Fibroblast of skin of back (primary cell): Measurements from ENCODE around the gene SNX17. TPM values are rescaled to one million over a fixed set of nuclear protein-coding genes. Genes with fewer than 3 reads are reported as not detected.
"Not testable (repeated sequence)": the region's sequence is repeated elsewhere in the genome, so short reads cannot be mapped to it uniquely, and the experiment has no call there.

Experiments used
- DNase-seq: peaks from one replicate; pipeline ENCODE4 v3.0.0-alpha.2; 2013
- polyA plus RNA-seq, 2 experiments: library from polyadenylated mRNA; unstranded; fragments of 120-200 nt; gene quantifications; one replicate each; pipeline ENCODE4 v1.2.1, GENCODE V29; 2013; ENCODE audit not compliant: insufficient read length in 2 of 2

The SNX17 gene
- polyA plus RNA-seq (2013, experiment 1 of 2; ENCODE audit: insufficient read length), result 117 TPM
- 103 TPM for polyA plus RNA-seq (2013, experiment 2 of 2; ENCODE audit: insufficient read length)

GRCh38 chr2:27370026-27370815 is at the start of gene SNX17, which contains the start of gene EIF2B4:
Gene SNX17 (plus strand): TSS chr2:27370616. CDS start chr2:27370744, 128 bp downstream.
Gene EIF2B4 (minus strand): TSS chr2:27370338. CDS start chr2:27370314, 24 bp downstream.
- peak; percentile 100 for DNase-seq

GRCh38 chr2:27320958-27321543 is 49.4 kb upstream of the SNX17 start:
- peak; percentile 96 for DNase-seq

GRCh38 chr2:27322301-27322765 is 48.1 kb upstream of the SNX17 start:
- peak; percentile 27 for DNase-seq

DNA sequence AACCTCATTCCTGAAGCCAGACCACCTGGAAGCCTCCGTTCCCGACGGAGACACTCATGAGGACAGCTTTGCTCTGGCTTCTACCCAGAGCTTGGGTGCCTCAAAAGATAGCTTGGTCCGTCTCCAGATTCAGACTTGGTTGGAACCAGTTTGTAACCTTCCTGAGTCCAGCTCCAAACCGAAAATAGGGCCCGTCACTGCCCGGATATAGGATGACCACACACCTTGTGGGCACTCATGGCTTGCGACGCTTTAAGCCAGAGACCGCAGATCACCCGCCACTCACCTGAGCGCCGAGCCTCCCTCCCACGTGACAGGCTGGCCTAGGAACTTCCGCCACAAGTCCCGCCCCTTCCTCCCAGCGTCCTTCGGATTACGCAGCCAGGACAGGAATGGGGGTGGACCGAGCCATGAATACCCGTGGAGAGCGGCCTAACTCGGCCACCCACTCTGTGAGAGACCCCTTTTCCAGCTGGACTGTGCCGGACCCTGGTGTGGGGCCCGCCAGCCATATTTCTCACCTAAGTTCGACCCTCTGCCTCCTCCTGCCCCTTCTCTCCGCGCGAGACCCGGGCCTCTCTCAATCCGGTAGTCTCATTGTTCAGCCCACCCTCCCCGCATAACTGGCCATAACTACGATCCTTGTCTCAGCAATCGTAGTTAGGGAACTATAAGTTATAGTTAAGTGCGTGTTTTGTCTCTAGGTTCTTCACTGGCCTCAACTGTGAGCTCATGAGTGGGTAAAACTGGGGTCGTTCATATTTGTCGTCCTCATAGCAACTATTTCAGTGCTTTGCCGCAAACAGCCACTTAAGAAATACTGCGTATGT is 47.4 kb upstream of the SNX17 start, which contains the start of gene MPV17:
Gene MPV17 (minus strand): TSS at position 332 of the 830 bp plus-strand sequence. CDS start 580 bp downstream, outside the sequence.
- peak; percentile 89 for DNase-seq

GRCh38 chr2:27323596-27324285 is 46.7 kb upstream of the SNX17 start:
- DNase-seq, result no peak

GRCh38 chr2:27324720-27325119 is 45.7 kb upstream of the SNX17 start:
- no peak for DNase-seq

DNA sequence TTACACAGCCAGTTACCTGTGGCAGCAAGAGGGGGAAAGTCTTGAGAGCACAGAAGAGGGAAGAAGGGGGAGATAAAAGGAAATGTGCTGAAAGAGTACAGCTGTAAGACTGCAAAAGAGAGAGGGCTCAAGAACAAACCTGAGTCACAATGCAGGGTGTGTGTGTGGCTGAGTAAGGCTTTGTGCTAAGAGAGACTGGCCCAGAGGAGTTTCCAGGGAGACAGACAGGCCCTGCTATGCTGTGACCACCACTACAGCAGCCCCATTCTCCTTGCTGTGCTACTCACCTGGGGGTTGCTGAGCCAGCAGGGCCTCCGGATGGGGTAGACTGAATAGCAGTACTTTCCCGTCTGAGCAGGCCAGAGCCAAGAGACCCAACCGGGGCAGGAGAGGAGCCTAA is 35.1 kb upstream of the SNX17 start:
- no peak for DNase-seq

DNA sequence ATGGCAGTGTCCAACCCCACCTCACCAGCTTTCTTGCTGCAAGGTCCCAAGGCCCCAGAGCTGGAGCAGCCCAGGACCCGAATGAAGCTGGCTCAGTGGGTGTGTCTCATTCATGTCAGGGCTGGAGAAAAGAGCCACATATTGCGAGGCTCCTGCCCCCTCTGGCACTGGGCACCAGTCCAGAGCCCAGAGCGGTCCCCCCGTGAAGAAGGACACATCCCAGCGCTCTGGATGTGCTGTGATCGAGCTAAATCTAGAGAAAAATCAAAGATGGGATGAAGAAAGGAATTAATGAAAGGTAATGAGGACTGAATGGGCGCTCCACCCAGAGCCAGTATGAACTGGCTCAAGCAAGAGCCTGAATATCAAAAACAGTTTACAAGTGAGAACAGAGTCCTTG is 34.2 kb upstream of the SNX17 start:
- DNase-seq, result no peak

- DNase-seq, result no peak
These were observed 22.8 kb upstream of the SNX17 start for GRCh38 chr2:27347641-27348040.

DNA sequence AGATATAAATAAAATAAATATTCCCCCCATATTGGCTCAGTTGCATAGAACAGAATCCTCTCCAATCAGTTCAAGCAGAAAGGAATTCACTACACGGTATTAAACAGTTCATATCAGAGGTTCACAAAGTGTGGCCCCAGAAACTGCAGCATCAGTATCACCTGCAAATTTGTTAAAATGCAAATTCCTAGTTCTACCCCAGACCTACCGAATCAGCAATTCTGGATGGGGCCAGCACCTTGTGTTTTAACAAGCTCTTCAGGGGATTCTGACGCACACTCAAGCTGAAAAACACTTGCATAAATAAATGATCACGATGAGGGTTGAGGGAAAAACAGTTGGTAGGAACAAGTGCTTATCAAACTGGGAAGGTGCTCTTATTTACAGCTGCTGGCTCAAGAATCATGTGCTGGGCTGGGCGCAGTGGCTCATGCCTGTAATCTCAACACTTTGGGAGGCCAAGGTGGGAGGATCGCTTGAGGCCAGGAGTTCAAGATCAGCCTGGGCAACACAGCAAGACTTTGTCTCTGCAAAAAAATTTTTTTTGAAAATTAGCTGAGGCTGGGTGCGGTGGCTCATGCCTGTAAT is 20.2 kb upstream of the SNX17 start:
- no peak for DNase-seq

DNA sequence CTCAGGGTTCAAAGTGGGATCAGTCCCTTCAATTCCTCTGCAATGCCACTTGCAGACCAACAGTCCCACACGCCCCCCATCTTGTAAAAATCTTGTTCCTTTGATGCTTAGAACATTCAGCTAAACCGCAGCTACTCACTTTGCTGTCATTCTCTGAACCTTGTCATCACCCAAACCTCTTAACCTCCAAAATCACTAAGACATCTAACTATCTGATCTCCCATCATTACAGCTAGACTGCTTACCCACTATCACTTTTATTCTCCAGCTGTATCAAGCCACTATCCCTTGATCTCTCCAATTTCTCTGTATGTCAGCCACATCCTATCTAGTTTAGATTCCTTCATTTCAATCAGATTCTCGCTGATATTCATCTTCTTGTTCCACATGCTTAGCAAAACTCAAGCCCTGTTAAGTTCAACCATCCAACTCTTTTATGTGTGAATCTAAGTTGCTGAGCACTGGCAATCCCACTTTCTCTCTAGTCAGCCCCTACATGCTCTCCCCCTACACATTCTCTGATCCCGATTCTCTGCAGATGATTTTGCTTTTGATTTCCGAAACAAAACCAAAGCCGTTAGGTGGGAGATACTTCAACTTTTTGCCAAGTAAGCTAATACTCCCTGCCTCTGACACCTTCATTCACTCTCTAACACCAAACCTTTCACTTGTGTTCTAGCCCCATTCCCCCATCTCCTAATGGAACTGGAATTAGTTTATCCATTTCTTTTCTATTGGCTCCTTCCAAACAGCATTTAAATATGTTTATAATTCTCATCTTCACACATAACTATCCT is 18.4 kb upstream of the SNX17 start:
- DNase-seq, result no peak

GRCh38 chr2:27353386-27353761 is 17.0 kb upstream of the SNX17 start:
- not testable (repeated sequence) for DNase-seq

GRCh38 chr2:27353762-27354596 is 16.4 kb upstream of the SNX17 start:
- DNase-seq, result no peak

- no peak for DNase-seq
These were observed 15.9 kb upstream of the SNX17 start for GRCh38 chr2:27354597-27354927.

- peak; percentile 53 for DNase-seq
These were observed 14.4 kb upstream of the SNX17 start for GRCh38 chr2:27356056-27356381.

DNA sequence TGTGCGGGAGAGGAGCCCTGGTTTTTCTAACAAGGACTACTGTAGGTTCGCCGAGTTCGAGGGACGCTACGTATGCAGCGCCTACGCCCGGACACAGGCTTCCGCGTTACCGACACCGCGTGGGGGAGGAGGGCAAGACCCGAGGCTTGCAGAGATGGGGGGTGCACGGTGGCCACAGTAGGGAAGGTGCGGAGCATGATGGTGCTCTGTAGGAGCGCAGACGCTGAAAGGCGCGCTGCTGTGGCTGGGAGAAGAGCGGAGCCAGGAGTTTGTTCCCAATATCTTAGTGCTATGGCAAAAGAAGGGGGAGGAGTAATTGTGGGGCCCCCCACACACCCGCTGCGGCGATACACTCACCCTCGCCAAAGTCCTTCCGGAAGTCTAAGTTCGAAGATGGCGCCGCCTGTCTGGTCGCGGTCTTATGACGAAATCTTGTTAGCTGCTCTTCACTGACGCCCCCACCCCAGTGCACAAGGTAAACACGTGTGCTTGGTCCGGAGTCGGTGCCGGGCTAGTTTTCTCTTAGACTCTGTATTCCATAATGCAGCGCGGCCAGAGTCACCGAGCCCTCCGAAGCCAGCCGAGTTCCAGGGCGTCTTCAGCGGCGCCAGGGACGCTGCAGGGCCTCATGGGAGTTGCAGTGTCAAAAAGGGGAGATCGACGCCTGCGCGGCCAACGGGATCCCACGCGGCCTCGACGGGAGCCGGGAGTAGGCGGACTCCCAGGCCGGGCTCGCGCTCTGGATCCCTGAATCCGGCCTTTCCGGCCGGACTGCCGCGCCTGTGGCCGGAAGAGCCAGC is 13.8 kb upstream of the SNX17 start, which contains the start of gene GTF3C2:
Gene GTF3C2 (minus strand): TSS at position 383 of the 800 bp plus-strand sequence. CDS start 13,210 bp downstream, outside the sequence.
- peak; percentile 98 for DNase-seq

GRCh38 chr2:27362678-27363420 is 7.6 kb upstream of the SNX17 start:
- no peak for DNase-seq

DNA sequence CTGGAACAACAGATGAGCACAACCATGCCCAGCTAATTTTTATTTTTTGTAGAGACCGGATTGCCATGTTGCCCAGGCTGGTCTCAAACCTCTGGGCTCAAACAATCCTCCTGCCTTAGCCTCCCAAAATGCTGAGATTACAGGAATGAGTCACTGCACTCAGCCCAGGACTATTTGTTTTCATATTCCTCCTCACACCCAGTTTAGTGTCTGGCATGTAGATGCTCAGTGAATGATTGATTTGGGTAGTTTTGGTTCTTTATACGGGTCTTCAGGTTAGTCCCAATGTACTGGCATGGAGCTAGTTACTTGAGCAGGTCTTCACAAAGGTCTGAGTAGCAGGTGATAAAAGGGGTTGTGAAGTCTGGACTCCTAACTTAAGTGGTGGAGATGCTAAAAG is 6.5 kb upstream of the SNX17 start:
- DNase-seq, result no peak
